ENCODE measurements around the gene COPB1.
"Not testable (repeated sequence)": the region's sequence is repeated elsewhere in the genome, so short reads cannot be mapped to it uniquely, and the experiment has no call there.

Gene COPB1

GRCh38 chr11:14541192-14541947 lies 41.8 kb upstream of the COPB1 start:
- H3K4me3 ChIP-seq (ENCODE audit: low read depth, low read length): no peak overlapping the region

GRCh38 chr11:14539982-14540421 lies 40.4 kb upstream of the COPB1 start:
- no peak for DNase-seq (ENCODE audit: low read depth)
- H3K4me3 ChIP-seq (ENCODE audit: low read depth, low read length): no peak overlapping the region
- TF ChIP-seq CTCF (IDR thresholded peaks at IDR 0.05; ENCODE audit: low read depth, low read length, missing control alignments): no peak

More at GRCh38 chr11:14541192-14541947, 41.8 kb upstream of the COPB1 start:
- DNase-seq (ENCODE audit: low read depth): no peak
- TF ChIP-seq CTCF (IDR thresholded peaks at IDR 0.05; ENCODE audit: low read depth, low read length, missing control alignments): no peak

- H3K4me3 ChIP-seq (ENCODE audit: low read depth, low read length): no peak overlapping the region
- TF ChIP-seq CTCF (IDR thresholded peaks at IDR 0.05; ENCODE audit: low read depth, low read length, missing control alignments): no peak
- no peak for DNase-seq (ENCODE audit: low read depth)
These were observed 39.4 kb upstream of the COPB1 start for GRCh38 chr11:14538926-14539554.

GRCh38 chr11:14538271-14538925 lies 38.8 kb upstream of the COPB1 start:
- no peak for DNase-seq (ENCODE audit: low read depth)
- no peak for TF ChIP-seq CTCF (IDR thresholded peaks at IDR 0.05; ENCODE audit: low read depth, low read length, missing control alignments)
- no peak overlapping the region for H3K4me3 ChIP-seq (ENCODE audit: low read depth, low read length)

GRCh38 chr11:14537134-14537599 lies 37.6 kb upstream of the COPB1 start:
- H3K4me3 ChIP-seq (ENCODE audit: low read depth, low read length): no peak overlapping the region
- no peak for DNase-seq (ENCODE audit: low read depth)
- peak; percentile 67 for TF ChIP-seq CTCF (IDR thresholded peaks at IDR 0.05; ENCODE audit: low read depth, low read length, missing control alignments)

GRCh38 chr11:14535166-14535565 lies 35.6 kb upstream of the COPB1 start:
- DNase-seq (ENCODE audit: low read depth); H3K4me3 ChIP-seq (ENCODE audit: low read depth, low read length): not testable (repeated sequence)

- no peak for TF ChIP-seq CTCF (IDR thresholded peaks at IDR 0.05; ENCODE audit: low read depth, low read length, missing control alignments)
- no peak for DNase-seq (ENCODE audit: low read depth)
- H3K4me3 ChIP-seq (ENCODE audit: low read depth, low read length): no peak overlapping the region
These were observed 30.3 kb upstream of the COPB1 start for GRCh38 chr11:14529951-14530350.
